A172 (cell line): ENCODE results near the gene NRG3. TPM values are rescaled to one million over a fixed set of nuclear protein-coding genes. Genes with fewer than 3 reads are reported as not detected.

ENCODE experiments used
- DNase-seq: peaks from one replicate; pipeline ENCODE4 v3.0.0-alpha.2; 2015; ENCODE audit warnings: low spot score
- total RNA-seq: library from RNA; depleted of rRNA; stranded (reverse); fragments of >200 nt; shearing (Covaris generic); gene quantifications from 2 replicates; pipeline ENCODE4 v1.2.3, GENCODE V29; 2014

The NRG3 gene
- total RNA-seq, 1 experiment from 2014 or later = 0.16 TPM

DNA sequence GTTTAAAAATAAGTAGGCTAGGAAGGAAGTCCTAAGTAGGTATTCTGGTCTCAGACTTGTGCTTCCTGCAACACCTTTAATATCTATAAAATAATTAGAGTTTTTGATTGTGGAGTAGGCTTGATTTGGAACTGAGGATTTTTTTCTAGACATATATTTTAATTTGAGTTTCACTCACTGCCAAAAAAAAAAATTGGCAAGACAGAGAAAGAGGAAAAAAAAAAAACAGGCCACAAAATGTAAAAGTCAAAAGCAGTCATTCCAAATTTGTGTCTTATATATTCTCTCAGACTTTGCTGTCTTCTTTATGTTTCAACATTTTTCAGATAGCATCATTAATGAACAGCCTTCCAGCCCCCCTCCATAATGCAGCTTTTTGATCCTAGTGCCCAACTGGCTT lies 346.1 kb downstream of the NRG3 start:
- no peak for DNase-seq

DNA sequence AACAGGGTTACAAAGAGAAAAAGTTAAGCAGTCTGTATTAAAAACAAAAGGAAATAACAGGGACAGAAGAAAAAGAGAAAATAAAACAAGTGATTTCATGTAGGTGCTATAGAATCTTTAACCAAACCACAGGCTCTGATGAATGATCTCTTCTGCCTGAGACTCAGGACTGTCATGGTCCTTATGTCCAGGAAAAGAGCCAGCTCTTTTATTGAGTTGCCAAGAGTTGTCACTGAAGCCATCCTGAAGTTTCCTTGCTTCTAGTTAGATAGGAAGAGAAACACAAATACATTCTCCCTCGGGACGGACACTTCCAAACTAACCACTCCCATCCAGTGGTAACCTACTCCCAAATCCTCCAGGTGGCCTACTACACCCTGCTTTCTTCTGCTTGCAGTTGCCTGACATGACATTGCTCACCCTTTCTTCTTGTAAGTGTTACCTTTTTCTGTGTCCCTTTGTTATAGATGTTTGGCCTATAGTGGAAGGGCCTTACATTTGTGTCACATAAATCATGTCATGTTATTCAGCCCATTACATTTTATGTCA lies 346.7 kb downstream of the NRG3 start:
- no peak for DNase-seq

DNA sequence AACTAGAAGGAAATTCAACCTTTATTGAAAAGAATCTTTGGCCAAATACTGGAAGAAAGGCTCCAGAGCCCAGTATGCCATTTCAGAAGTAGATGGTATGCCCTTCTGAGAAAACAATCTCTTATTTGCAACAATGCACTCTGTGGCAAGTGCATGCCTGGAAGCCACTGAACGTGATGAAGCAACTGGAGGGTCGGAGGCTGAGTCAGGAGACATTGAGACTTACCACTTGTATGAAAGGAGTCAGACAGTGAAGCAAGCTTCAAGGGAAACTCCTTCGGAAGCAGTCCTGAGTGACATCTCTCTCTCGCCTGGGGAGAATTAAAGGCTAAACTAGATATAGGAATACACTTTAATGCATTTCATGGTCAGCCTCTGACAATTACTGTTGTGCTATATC lies 353.7 kb downstream of the NRG3 start:
- DNase-seq = no peak

DNA sequence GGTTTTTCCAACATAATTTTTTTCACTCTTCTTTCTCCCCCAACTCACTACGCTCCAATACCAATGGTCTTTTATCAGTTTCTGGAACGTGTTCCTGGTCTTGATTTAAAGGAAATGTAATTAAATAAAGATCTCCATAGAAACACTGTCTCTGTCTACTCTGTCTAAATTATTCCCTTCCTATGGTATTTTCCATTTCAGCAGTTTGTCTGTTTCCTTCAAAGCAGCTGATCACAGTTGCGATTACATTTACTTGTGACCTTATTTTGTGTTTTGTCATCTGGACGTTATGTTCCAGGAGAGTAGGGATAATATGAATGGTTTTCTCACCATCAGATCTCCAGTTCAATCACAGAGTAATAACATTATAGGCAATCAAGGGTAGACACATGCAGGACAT lies 359.2 kb downstream of the NRG3 start:
- no peak for DNase-seq

DNA sequence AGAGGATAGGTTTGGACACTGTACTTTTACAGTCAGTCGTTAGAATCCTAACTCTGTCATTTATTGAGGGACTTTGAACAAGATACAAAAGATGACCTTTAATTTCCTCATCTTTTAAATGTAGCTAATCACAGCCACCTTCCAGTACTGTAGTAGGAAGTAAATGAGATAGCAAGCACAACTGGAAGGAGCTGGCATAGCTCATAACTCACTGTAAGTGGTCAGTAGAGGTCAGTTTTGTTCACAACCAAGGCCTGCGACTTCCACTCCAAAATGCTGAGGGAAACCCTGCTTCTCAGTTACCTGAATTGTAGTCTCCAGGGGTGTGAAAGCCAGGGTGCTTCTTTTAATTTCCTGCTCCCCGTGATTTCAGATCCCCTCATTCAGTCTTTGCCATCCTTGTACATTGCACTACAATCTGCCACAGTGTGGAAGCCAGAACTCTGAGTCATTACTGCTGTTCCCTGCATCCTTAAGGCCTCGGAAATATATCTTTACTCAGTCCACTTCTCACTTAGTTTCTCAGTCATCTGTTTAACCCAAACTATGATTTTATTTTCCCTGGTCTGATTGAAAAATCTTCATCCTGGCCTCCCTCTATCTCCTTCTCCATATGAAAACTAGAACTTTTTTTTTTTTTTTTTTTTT lies 361.2 kb downstream of the NRG3 start:
- no peak for DNase-seq

DNA sequence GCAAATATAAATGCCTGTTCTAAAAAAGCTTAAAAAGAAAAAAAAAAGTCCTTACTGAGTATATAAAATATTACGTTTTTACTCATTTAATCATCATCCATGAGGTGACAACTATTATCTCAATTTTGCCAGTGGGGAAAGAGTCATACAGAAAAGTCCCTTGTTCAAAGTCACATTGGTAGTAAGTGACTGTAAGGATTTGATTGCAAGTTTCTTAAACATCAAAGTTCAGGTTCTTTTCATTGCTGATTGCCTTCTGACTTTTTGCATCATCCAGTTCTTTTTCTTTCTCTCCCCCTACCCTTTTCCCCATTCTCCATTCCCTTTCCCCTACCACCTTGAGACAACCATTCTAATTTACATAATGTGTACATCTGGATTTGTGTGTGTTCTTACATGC lies 363.3 kb downstream of the NRG3 start:
- no peak for DNase-seq

DNA sequence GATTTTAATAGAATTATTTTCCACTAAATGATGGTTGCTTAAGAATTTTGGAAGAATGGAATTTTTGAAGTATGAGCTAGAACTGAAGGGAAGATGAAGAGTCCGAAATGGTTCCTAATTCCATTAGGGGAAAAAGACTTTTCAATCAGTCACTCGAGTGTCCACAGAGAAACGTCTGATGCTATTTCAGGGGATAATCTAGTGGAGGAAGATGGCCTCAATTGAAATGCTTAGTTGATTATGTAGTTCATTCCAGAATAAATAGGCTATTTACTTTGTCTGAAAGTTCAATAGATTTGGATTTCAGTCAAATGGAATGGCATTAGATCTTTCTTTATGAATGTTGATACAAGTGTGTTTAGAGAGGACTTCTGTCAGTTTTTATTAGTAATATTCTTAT lies 365.4 kb downstream of the NRG3 start:
- DNase-seq = no peak

DNA sequence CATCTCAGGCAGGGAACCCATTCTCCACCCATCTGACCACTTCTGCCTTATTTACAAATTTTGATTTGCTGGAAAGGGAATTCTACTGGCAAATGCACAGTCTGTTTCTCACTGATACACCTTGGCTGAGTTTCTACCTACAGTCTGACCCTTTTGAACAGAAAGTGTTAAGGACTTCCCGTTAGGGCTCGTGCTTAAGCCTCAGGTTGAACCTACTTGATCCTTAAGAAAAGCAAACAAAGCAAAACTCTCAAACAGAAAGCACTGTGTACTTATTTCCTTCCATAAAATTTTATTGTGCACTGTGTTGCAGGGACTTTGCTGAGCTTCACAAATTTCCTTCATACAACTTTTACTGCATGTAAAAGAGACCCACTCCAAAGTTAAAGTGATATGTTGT lies 367.8 kb downstream of the NRG3 start:
- DNase-seq = no peak

DNA sequence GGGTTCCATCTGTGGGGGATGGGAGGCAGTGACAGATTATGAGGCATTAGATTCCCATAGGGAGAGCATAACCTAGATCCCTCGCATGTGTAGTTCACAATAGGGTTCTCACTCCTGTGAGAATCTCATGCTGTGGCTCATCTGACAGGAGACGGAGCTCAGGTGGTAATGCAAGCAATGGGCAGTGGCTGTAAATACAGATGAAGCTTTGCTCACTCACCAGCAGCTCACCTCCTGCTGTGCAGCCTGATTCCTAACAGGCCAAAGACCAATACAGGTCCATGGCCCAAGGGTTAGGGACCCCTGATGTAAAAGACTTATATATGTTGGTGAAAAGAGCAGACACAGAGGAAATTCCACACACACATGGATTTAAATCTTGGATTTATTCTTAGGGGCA lies 370.2 kb downstream of the NRG3 start:
- DNase-seq = no peak

DNA sequence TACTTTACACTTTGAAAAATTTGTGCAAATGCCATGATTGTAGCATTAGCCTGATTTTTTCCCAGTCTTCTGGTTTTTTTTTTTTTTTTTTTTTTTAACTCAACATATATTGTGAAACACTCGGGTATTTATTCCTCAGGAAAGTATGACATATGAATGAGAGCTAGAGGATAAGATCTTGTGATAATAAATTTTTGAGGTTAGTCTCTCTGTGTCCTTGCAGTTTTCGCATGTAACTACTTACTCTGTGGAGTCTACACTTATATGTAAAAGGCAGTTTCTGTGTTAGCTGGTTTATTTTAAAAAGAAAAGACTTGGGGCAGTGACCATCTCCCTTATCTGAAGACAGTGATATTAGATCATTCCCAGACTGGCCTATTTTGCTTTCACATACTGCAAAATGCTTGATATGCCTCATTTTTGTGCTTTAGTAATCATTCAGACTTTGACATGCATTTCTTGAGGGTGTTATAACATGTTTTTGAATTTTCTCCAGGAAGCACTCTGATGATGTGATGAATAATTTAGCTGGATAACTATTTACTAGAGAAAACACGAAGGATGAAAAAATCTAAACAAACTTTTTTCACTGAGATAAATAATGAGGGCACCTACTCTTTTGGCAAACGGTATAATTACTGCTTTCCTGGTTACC lies 371.0 kb downstream of the NRG3 start:
- DNase-seq = no peak

DNA sequence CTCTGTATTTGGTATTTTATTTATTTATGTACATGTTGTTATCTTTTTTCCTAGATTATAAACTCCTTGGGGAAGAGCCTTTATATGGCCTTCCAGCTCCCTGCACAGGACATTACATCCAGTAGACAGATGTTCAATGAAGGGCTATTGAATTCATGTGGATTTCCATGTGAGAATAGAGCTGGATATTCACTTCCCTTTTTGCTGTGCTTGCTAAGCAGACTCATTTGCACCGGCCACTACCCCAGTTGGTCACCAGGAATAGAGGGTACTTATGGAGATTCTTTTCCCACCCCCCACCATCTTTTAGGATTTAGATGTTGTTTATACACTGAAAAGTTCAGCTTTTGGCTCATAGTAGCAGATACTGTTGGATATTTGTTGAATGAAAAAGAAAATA lies 374.1 kb downstream of the NRG3 start:
- DNase-seq = no peak

DNA sequence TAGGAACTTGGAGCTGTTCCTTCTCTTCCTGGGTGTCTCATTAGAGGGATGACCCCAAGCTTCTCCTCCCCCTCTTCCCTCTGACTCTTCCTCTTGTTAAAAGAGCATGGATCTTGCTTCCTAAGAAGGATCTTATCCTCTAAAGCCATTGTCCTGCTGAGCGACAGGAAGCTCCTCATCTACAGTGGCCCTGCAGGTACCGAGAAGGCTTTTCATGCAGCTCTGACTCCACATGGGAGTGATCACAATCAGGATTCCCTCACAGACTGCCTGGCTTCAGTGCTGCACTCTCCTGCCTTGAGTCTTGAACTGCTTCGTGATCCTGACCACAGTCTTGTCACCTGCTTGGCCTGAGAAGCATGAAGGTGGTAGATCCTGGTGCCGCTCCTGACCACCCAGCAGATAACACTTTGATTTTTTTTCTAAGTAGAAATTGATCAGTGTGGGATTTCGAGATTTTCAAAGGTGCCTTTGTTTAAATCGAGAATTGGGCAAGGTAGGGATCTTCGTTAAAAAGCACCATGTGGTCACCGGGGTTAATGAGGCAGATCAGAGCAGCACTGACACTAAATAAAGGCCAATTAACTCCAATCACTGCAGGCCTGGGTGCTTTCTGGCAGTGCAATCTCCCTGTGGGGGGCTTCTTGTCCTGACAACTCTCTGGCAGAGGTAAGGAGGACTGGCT lies 376.4 kb downstream of the NRG3 start:
- DNase-seq = no peak

DNA sequence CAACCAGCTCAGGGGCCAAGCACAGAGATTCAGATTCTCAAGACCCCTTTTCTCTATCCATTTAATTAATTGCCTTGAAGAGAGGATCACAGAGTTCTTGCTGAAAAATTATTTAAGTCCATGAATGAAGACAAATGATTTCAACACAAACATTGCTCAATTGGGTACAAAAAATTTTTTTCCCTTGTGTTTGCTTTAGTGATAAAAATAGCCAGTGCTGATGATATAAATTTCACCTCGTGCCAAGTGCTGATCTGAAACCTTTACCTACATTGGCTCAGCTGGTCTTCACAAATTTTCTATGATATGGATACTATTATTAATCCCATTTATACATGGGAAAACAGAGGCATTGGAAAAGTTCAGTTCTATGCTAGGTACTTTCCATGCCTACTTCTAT lies 377.1 kb downstream of the NRG3 start:
- no peak for DNase-seq

DNA sequence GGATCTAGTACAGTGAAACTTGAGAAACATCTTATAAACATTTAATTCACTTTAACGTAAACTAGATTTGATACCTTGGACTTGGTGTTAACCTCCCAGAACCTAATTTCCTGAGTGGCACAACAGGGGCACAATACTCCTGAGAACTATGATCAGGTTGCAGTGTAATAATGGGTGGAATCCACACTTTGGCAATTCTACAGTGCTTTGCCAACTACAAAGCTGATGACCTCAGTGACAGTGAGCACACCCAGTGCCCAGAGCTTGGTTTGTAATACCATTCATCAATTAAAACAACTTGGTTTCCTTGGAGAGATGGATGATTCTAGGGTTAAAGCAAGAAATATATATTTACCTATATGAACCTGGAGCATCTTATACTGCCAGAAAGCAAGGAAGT lies 379.2 kb downstream of the NRG3 start:
- no peak for DNase-seq

DNA sequence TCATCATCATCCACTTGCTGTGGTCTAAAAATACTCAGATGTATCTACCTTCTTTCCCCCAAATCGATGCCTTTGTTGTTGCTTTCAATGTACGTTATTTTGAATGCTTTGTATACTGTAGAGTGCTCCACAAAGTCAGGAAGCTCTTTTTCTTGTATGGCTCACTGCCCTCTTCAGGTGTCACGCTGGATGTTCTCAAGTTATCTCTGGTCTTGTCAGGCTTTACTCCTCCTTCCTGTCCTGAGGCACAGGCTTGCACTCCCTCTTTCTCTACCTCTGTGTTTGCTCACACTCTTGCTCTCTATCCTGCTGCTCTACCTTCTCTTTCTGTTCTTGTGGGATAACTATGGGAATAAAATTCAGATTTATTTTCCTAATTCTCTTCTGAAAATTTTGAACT lies 381.3 kb downstream of the NRG3 start:
- DNase-seq = no peak

DNA sequence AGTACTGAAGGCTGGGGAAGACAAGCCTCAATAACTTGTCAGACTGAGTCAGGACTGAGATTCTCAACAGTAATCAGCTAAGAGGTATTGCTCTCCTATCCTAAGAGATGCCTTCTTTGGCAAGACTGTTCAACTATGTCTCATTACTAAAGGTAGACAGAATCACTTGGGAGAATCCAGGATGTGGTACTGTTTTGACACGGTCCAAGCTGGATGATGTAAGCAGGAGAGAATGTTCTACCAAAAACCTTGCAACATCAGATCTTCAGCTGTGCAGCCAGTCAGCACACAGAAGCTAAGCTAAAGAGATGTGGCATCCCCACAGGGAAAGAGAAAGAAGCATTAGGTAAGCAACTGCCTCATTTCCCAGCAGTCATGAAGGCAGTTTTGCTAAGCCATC lies 391.4 kb downstream of the NRG3 start:
- peak; percentile 6 for DNase-seq

DNA sequence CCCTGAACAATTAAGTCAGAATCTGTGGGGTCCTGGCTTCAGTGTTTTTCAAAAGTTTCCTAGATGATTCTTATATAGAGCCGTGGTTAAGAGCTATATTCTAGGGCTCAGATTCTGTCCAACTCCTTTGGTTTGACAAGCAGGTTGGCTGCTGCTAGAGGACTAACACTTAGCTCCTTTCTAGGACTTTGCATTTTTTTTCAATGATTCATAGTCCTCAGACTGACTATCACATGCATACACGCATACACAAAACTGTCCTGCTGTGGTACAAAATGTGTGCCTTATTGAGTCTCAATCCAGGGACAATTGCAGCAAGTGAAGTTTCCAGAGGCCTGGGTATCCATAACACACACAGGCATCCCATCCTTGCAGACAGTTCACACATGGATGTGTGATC lies 392.0 kb downstream of the NRG3 start:
- DNase-seq = peak; percentile 35

DNA sequence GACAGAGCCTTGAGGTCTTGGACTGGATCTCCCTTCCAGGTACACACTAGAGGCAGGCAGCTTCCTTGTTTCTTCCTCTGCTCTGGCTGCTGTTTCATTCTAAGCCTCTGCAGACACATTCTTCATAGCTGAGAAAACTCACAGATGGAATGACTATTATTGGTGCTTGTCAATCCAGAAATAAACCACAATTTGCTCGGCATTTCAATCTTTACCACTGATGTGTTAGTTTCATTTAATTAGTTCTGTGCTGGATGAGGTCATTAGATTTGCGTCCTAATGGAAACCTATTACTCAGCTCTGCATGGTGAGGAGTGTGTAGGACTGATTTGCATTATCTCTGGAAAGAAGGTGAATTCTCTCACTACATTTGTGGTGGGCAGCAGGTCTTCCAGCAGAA lies 392.5 kb downstream of the NRG3 start:
- no peak for DNase-seq

DNA sequence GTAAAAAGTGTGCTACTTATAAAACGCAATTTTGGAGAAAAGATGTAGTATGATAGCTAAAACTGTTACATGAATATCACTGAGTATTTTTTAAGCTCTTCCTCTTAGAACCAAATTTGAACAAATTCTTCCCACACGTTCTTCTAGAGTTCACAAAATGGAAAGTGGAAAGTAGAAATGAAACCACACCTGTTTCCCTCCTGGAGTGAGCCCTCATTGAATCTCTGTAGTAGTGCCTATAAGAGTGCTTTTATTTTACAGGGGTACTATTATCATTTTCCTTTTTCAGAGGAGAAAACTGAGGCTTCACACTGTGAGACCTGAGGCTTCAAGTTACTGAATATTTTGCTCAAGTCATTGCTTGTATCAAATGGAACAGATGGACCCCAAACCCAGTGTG lies 393.0 kb downstream of the NRG3 start:
- no peak for DNase-seq

DNA sequence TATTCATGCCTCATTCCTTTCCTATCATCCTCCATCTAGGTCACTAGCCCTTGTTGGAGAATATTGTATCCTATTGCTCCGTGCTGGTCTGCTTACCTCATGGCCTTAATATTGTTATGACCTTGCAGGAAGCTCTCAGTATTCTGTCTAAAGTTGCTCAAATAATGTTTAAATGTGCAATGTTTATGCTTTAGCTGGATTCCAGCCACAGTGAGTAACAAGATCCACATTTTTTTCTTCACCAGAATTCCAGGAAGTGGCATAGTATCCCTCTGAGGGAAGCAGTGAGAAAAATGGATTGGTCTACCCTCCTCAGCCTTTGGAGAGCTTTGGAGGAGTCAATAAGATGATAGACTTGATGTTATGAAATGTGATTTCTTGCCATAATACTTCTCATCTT lies 402.6 kb downstream of the NRG3 start:
- DNase-seq = no peak

DNA sequence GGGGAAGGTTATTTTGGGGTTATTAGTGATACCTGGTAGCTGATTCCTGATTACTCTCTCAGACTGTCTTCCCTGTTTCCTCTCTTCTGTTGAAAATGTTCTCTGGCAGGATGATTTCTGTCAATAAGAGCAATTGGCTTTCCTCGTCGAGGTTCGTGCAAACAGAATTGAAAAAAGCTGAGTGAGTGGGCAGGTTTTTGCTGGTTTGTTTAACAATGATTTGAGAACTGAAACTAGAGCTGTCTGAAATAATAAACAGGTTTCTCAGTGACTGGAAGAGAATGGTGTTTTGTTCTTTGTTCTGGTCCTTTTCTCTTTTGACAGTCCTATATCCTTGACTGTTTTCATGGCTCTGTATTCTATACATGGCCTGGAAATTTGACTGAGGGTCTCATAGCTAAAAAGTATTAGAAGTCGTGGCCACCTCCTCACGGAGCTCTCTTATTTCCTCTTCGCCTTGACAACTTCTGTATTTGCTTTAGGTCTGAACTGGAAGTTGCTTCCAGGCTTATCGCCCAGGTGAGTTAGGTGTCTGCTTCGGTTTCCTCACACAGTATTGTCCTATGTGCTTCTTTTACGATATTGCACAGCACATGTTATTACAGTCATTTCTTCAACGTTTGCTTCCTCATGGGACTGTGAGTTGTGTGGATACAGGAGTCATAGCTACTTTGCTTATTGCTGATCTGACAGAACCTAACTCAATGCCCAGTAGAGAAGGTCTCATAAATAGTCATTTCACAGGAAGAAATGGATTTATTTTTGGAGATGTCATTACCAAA lies 403.6 kb downstream of the NRG3 start:
- no peak for DNase-seq

DNA sequence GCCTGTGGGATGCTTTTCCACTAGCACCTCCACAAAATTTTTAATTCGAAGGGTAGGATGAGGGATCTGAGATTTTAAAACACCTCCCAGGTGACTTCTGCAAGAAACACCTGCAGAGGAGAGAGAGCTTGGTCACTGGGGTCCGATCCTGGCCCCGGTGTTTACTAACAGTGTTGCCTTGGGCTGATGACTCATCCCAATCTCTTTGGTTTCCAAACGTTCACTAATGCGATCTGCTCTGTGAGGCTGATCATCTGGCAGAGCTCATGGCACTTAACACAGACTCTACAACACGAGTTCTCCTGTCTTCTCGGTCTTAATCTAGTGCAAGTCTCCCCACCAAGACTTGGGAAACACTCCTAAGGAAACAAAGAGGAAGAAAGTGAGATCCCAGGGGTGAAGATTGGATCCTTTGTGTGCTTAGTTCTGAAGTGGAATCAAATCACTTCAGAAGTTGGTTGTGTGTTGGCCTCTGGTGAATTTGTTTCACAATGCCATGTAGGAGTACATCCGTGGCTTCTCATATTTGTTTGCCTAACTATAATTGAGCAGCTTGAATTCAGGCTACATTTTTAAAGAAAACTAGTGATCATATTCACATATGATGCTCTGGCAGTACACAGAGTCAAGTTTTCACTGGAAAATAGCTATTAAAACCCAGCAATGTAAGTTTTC lies 407.9 kb downstream of the NRG3 start:
- DNase-seq = no peak
